Measurements from ENCODE around the gene PCSK1. TPM values are rescaled to one million over a fixed set of nuclear protein-coding genes. Genes with fewer than 3 reads are reported as not detected.

PCSK1 gene
- total RNA-seq (2022) (0.41 TPM in 1 of 2 replicates, not detected in the other), Bru-seq, nascent RNA (not detected), BruChase-seq, experiment 1, labeled RNA remaining after a 2-hour chase (percentile 6 among the genes with signal in this experiment), BruChase-seq, experiment 2, labeled RNA remaining after a 6-hour chase (not detected)
- long read RNA-seq = 0 reads

- Histone ChIP-seq H3K4me3 (ENCODE audit: low read depth, low read length) (no peak within 1 kb of the TSS), H3K4me1 (no peaks in the 10 kb centered on the region), H3K36me3 (ENCODE audit: control insufficient read depth, insufficient read depth, low read length) (no peaks in the 10 kb centered on the region), H3K9me3 (no peaks in the 10 kb centered on the region), H3K27me3 (replicated peaks; ENCODE audit: control insufficient read depth, insufficient read depth, low read length) (peaks cover 1% of the 10 kb centered on the region; the same call in 1 of the 2 replicates)
- intact Hi-C loops (cut with micrococcal nuclease; ENCODE audit: unreplicated experiment) = loop anchor here (5.0 kb wide), 2 partner anchors 49 to 81 kb away; no protein-coding TSS in a partner anchor
- peaks cover 36% of the 10 kb centered on the region for H3K27me3 Mint-ChIP-seq (ENCODE audit: insufficient read depth, unreplicated experiment)
- H3K36me3 Mint-ChIP-seq (ENCODE audit: insufficient read depth, unreplicated experiment) = no peaks in the 10 kb centered on the region
- BruUV-seq (replicated peaks) = no TSS peak
- TF ChIP-seq, protein P1, sequence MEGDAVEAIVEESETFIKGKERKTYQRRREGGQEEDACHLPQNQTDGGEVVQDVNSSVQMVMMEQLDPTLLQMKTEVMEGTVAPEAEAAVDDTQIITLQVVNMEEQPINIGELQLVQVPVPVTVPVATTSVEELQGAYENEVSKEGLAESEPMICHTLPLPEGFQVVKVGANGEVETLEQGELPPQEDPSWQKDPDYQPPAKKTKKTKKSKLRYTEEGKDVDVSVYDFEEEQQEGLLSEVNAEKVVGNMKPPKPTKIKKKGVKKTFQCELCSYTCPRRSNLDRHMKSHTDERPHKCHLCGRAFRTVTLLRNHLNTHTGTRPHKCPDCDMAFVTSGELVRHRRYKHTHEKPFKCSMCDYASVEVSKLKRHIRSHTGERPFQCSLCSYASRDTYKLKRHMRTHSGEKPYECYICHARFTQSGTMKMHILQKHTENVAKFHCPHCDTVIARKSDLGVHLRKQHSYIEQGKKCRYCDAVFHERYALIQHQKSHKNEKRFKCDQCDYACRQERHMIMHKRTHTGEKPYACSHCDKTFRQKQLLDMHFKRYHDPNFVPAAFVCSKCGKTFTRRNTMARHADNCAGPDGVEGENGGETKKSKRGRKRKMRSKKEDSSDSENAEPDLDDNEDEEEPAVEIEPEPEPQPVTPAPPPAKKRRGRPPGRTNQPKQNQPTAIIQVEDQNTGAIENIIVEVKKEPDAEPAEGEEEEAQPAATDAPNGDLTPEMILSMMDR (IDR thresholded peaks at IDR 0.05; ENCODE audit: insufficient read depth in 1 of 2, low read depth in 1 of 2, low read length in 1 of 2, severe bottlenecking in 1 of 2, unreplicated experiment in 1 of 2) = no peak
- CTCF ChIA-PET = no interaction called here
- DNase-seq = no peak
- no peaks in the 10 kb centered on the region for H3K9me3 Mint-ChIP-seq (ENCODE audit: unreplicated experiment)
- peaks cover 6% of the 10 kb centered on the region for H3K4me1 Mint-ChIP-seq (ENCODE audit: low read depth, unreplicated experiment)
- no peak within 1 kb of the TSS for H3K27ac Mint-ChIP-seq (ENCODE audit: unreplicated experiment)
- H3K4me3 Mint-ChIP-seq (ENCODE audit: unreplicated experiment) = no peak within 1 kb of the TSS
- POLR2A ChIA-PET = no interaction called here
Measured at GRCh38 chr5:96433066-96433447, at the start of gene PCSK1. TSS of gene PCSK1 (minus strand) at chr5:96433248. CDS start at chr5:96433042, 206 bp downstream.

DNA sequence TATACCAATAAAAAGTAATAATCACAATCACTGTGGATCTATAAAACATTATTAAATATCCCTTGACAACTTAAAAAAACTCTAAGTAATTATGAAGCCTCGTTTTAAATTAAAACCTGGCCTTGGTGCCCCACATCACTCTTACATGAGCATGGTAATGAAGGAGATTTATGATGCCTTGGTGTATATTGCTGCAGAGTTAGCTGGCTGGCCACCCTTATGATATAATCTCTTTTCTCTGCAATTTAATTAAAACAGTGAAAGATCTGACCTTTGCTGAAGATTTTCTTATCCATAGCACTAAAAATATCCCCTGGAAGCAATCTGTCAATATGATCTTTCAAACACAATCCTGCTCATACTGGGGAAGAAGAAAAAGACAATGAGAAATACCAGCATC lies 48.8 kb upstream of the PCSK1 start:
- H3K4me1 ChIP-seq = no peaks in the 10 kb centered on the region
- intact Hi-C loops (cut with micrococcal nuclease; ENCODE audit: unreplicated experiment) = loop anchor here (5.0 kb wide), 1 partner anchor 50 kb away; the partner anchor contains the start of gene PCSK1
- Mint-ChIP-seq H3K9me3 (ENCODE audit: unreplicated experiment) (no peaks in the 10 kb centered on the region), H3K27me3 (ENCODE audit: insufficient read depth, unreplicated experiment) (peaks cover 4% of the 10 kb centered on the region), H3K4me1 (ENCODE audit: low read depth, unreplicated experiment) (no peaks in the 10 kb centered on the region), H3K36me3 (ENCODE audit: insufficient read depth, unreplicated experiment) (no peaks in the 10 kb centered on the region), H3K4me3 (ENCODE audit: unreplicated experiment) (no peak overlapping the region), H3K27ac (ENCODE audit: unreplicated experiment) (no peak overlapping the region)
- H3K4me3 ChIP-seq (ENCODE audit: low read depth, low read length) = no peak overlapping the region
- no TSS peak for BruUV-seq (replicated peaks)
- no peaks in the 10 kb centered on the region for H3K36me3 ChIP-seq (ENCODE audit: control insufficient read depth, insufficient read depth, low read length)
- H3K9me3 ChIP-seq = no peaks in the 10 kb centered on the region
- DNase-seq = no peak
- ChIA-PET CTCF (no interaction called here), POLR2A (no interaction called here)
- TF ChIP-seq, protein P1 (IDR thresholded peaks at IDR 0.05; ENCODE audit: insufficient read depth in 1 of 2, low read depth in 1 of 2, low read length in 1 of 2, severe bottlenecking in 1 of 2, unreplicated experiment in 1 of 2) = no peak
- H3K27me3 ChIP-seq (replicated peaks; ENCODE audit: control insufficient read depth, insufficient read depth, low read length) = no peaks in the 10 kb centered on the region

DNA sequence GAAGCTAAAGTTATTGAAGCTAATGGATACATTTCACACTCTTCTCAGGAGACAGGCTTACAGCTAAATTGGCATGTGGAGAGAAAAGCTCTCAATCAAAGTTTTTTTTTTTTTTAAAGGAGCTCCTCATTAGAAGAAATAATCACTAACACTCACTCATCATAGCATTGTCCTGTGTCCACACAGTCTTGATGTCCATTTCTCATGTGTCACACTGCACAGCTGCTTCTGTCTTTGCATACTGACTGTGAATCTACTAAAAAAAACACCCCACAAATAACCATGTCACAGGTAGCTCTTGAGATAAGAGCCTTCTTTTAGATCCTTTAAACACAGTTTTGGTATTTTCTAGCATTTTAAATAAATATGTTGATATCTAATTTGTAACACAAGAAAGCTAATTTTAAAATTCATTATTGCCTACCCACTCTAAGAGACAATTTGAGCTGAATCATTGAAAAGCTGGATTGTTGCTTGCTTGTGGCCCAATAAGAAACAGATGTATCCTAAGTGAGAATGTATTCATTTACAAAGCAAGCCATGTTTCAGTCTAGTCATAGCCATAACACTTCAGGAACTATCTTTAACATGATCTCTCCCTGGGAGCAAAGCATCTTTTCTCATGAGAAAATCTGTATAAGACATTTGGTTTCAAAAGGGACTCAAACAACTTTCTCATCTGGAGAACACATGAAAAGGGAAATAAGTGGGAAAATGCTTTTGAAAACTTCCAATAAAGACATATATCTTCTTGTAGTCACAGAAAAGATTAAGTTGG lies 48.1 kb upstream of the PCSK1 start:
- no peak for DNase-seq
- no TSS peak for BruUV-seq (replicated peaks)
- Mint-ChIP-seq H3K27ac (ENCODE audit: unreplicated experiment) (no peak overlapping the region), H3K4me3 (ENCODE audit: unreplicated experiment) (no peak overlapping the region), H3K36me3 (ENCODE audit: insufficient read depth, unreplicated experiment) (no peaks in the 10 kb centered on the region), H3K4me1 (ENCODE audit: low read depth, unreplicated experiment) (no peaks in the 10 kb centered on the region), H3K27me3 (ENCODE audit: insufficient read depth, unreplicated experiment) (peaks cover 4% of the 10 kb centered on the region), H3K9me3 (ENCODE audit: unreplicated experiment) (no peaks in the 10 kb centered on the region)
- Histone ChIP-seq H3K27me3 (replicated peaks; ENCODE audit: control insufficient read depth, insufficient read depth, low read length) (no peaks in the 10 kb centered on the region), H3K4me1 (no peaks in the 10 kb centered on the region), H3K36me3 (ENCODE audit: control insufficient read depth, insufficient read depth, low read length) (no peaks in the 10 kb centered on the region), H3K4me3 (ENCODE audit: low read depth, low read length) (no peak overlapping the region), H3K9me3 (no peaks in the 10 kb centered on the region)
- POLR2A ChIA-PET = no interaction called here
- TF ChIP-seq, protein P1 (IDR thresholded peaks at IDR 0.05; ENCODE audit: insufficient read depth in 1 of 2, low read depth in 1 of 2, low read length in 1 of 2, severe bottlenecking in 1 of 2, unreplicated experiment in 1 of 2) = no peak
- CTCF ChIA-PET = interaction anchor here (0.7 kb wide), 1 partner anchor 285 kb away, joined by 3 read pairs; no protein-coding TSS in a partner anchor
- intact Hi-C loops (cut with micrococcal nuclease; ENCODE audit: unreplicated experiment) = loop anchor here (5.0 kb wide), 1 partner anchor 49 kb away; the partner anchor contains the start of gene PCSK1
